Activated T-helper 1 cell treated with anti-CD3 and anti-CD28 coated beads, Interleukin-12 subunit alpha, Interleukin-12 subunit beta, Interleukin-2, Interleukin-4 antibody, amounts not matched to agents 30 ng/mL and 10 ng/mL and 1 ng/mL, durations not matched to agents 14 hours and 24 hours and 36 hours (primary cell): Measurements from ENCODE around the gene KCNT1. TPM values are rescaled to one million over a fixed set of nuclear protein-coding genes. Genes with fewer than 3 reads are reported as not detected.

Source experiments
- DNase-seq: peaks from one replicate; pipeline ENCODE4 v3.0.0; 2021; ENCODE audit warnings: low spot score
- H3K27ac Mint-ChIP-seq: one replicate; pipeline ENCODE4 v1.8.0; 2021; ENCODE audit warnings: mild to moderate bottlenecking, mixed read lengths
- H3K27me3 Mint-ChIP-seq: one replicate; pipeline ENCODE4 v1.8.0; 2022; ENCODE audit warnings: mild to moderate bottlenecking, moderate library complexity, mixed read lengths; ENCODE audit not compliant: insufficient read depth
- H3K36me3 Mint-ChIP-seq: one replicate; pipeline ENCODE4 v1.8.0; 2021; ENCODE audit warnings: low read depth, mixed read lengths
- H3K4me1 Mint-ChIP-seq: one replicate; pipeline ENCODE4 v1.8.0; 2021; ENCODE audit warnings: low read depth, mixed read lengths
- H3K4me3 Mint-ChIP-seq: one replicate; pipeline ENCODE4 v1.8.0; 2021; ENCODE audit warnings: mild to moderate bottlenecking, moderate library complexity, mixed read lengths
- H3K9me3 Mint-ChIP-seq: one replicate; pipeline ENCODE4 v1.8.0; 2021; ENCODE audit warnings: mixed read lengths
- intact Hi-C: fragments of 100-400 bp; cut with micrococcal nuclease; formaldehyde crosslinking; loops from one replicate; pipeline ENCODE4 v1.15.1; 2024
- total RNA-seq: library from RNA; stranded (reverse); gene quantifications from 2 replicates; pipeline ENCODE4 v1.2.3, GENCODE V29; 2022

Gene KCNT1
- total RNA-seq, 1 donor from 2014 or later: not detected

DNA sequence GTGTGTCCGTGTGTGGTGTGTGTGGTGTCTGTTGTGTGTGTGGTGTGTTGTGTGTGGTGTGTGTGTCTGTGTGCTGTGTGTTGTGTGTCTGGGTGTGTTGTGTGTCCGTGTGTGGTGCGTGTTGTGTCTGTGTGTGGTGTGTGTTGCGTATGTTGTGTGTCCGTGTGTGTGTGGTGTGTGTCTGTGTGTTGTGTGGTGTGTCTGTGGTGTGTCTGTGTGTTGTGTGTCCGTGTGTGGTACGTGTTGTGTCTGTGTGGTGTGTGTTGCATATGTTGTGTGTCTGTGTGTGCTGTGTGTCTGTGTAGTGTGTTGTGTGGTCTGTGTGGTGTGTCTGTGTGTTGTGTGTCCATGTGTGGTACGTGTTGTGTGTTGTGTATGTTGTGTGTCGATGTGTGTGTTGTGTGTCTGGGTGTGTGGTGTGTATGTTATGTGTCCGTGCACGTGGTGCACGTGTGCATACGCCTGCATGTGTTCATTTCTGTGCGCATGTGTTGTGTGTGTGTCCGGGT lies 72.3 kb downstream of the KCNT1 start:
- Mint-ChIP-seq H3K9me3 (no peaks in the 10 kb centered on the region), H3K4me1 (no peaks in the 10 kb centered on the region), H3K4me3 (no peak overlapping the region), H3K27ac (no peak overlapping the region), H3K27me3 (no peaks in the 10 kb centered on the region), H3K36me3 (no peaks in the 10 kb centered on the region)
- intact Hi-C loops: no loop called here
- DNase-seq: no peak

DNA sequence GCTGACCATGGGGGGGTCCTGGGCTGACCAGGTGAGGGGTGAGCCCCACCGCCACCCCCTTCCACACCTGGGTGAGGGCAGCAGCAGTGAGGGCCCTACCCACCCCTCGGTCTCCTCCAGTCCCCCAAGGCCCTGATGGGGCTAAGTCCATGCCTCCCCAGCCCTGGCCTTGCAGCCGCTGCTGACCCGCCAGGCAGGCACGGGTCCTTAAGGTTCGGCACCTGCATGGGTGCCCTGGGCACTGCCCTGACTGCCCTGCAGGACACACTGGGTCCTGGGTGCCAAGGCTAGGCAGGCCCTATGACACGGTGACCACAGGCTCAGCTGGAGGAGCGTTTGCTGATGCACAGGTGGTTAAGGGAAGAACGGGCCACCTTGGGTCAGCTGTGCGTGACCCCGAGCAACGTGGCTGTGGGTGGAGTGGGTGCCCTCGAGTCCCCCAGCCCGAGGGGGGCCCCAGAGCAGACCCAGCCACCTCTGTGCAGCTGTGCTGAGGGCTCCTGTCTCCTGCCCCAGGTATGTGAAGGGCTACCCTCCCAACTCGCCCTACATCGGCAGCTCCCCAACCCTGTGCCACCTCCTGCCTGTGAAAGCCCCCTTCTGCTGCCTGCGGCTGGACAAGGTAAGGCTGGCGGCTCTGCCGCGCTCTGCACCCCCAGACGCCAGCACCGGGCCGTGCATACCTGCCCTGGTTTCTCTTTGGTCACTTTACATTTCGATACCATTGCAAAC lies 73.0 kb downstream of the KCNT1 start:
- no peak for DNase-seq
- Mint-ChIP-seq H3K27ac (no peak overlapping the region), H3K27me3 (no peaks in the 10 kb centered on the region), H3K9me3 (no peaks in the 10 kb centered on the region), H3K4me1 (no peaks in the 10 kb centered on the region), H3K4me3 (no peak overlapping the region), H3K36me3 (no peaks in the 10 kb centered on the region)
- intact Hi-C loops: no loop called here

DNA sequence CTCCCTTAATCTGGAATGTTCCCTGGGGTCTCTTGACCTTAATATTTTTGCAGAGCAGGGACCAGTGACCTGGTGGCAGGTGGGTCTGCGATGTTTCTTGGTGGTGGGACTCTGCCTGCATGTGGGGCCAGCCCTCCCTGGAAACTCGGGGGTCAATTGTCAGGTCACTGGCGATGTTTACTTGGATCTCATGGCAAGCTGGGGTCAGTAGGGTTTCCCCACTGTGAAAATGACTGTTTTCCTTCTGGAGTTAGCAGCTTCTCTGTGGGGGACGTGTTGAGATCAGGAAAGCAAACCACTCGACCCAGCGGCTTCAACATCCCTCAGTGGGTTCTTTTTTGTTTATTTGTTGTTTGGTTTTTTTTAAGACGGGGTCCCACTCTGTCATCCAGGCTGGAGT lies 73.9 kb downstream of the KCNT1 start:
- no peaks in the 10 kb centered on the region for H3K27me3 Mint-ChIP-seq
- no peak overlapping the region for H3K27ac Mint-ChIP-seq
- no peak for DNase-seq
- intact Hi-C loops: no loop called here
- H3K36me3 Mint-ChIP-seq: no peaks in the 10 kb centered on the region
- H3K9me3 Mint-ChIP-seq: no peaks in the 10 kb centered on the region
- no peak overlapping the region for H3K4me3 Mint-ChIP-seq
- H3K4me1 Mint-ChIP-seq: no peaks in the 10 kb centered on the region

DNA sequence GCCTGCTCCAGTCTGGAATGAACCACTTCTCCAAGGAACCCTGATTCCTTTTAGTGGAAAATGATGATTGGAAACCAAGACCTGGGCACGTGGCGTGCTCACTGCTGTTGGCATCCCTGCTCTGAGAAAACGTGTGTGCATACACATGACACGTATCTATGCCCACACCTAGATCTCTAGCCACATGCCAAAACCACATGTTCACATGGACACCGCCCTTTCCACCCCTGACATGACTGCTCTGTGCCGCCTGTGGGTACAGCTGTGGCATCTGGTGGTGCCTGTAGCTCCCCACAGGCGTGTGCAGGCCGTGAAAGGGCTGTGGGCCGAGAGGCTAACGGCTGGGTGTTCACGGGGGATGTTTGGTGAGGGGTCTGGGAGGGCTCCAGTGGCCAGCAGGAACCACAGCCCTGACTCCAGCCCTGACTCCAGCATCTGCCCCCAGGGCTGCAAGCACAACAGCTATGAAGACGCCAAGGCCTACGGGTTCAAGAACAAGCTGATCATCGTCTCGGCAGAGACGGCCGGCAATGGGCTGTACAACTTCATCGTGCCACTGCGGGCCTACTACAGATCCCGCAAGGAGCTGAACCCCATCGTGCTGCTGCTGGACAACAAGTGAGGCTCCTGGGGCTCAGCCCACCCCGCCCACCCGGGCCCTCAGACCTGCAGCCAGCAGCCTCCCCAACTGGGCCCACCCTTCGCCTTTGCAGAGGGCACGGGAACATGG lies 75.1 kb downstream of the KCNT1 start:
- intact Hi-C loops: no loop called here
- no peaks in the 10 kb centered on the region for H3K4me1 Mint-ChIP-seq
- no peaks in the 10 kb centered on the region for H3K9me3 Mint-ChIP-seq
- H3K27me3 Mint-ChIP-seq: no peaks in the 10 kb centered on the region
- no peak for DNase-seq
- no peaks in the 10 kb centered on the region for H3K36me3 Mint-ChIP-seq
- H3K4me3 Mint-ChIP-seq: no peak overlapping the region
- no peak overlapping the region for H3K27ac Mint-ChIP-seq

DNA sequence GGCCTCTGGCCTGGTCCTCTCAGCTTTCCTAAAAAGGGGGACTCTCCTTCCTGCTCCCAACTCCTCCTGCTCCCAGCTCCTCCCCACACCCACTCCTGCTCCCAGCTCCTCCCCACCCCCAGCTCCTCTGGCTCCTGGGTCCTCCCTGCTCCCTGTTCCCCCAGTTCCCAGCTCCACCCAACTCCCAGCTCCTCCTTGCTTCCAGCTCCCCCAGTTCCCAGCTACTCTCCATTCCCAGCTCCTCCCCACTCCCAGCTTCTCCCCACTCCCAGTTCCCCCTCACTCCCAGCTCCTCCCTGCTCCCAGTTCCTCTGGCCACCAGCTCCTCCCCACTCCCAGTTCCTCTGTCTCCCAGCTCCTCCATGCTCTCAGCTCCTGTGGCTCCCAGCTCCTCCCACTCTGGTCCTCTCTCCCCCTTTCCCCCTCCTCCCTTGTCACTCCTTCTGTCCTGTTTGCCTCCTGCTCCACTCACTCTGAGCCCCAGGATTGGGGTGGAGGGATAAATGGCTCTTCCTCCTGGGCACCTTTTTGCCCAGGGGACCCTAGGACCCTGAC lies 75.7 kb downstream of the KCNT1 start:
- no peak overlapping the region for H3K27ac Mint-ChIP-seq
- intact Hi-C loops: no loop called here
- no peaks in the 10 kb centered on the region for H3K36me3 Mint-ChIP-seq
- H3K9me3 Mint-ChIP-seq: no peaks in the 10 kb centered on the region
- H3K27me3 Mint-ChIP-seq: no peaks in the 10 kb centered on the region
- DNase-seq: no peak
- H3K4me1 Mint-ChIP-seq: no peaks in the 10 kb centered on the region
- no peak overlapping the region for H3K4me3 Mint-ChIP-seq

DNA sequence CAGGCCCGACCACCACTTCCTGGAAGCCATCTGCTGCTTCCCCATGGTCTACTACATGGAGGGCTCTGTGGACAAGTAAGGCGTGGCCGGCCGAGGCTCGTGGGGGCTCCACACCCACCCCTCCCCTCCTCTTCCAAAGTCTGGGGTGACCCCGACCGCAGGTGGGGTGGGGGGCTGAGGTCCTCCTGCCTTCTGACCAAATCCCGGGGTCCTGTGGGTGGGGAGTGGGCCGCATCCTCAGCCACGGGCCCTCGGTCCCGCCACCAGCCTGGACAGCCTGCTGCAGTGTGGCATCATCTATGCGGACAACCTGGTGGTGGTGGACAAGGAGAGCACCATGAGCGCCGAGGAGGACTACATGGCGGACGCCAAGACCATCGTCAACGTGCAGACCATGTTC lies 76.4 kb downstream of the KCNT1 start:
- no peak for DNase-seq
- Mint-ChIP-seq H3K27ac (no peak overlapping the region), H3K4me1 (no peaks in the 10 kb centered on the region), H3K27me3 (no peaks in the 10 kb centered on the region), H3K36me3 (no peaks in the 10 kb centered on the region), H3K9me3 (no peaks in the 10 kb centered on the region), H3K4me3 (no peak overlapping the region)
- intact Hi-C loops: no loop called here

DNA sequence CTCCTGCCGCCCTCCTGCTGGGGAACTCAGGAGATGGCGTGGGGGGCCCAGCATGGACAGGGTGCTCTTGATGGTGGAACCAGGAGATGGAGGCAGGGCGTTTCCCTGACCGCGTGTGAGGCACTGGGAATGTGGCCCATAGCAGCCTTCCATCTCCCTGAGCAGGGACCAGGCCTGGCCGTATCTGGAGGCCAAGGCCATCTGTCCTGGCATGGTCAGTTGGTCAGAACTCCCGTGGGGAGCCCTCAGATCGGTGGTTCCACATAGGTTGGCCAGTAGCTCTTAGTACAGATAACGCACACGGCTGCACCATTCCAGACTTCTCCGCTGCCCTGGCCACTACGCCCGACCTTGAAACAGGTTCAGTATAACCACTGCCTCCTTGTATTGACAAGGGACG lies 77.6 kb downstream of the KCNT1 start:
- intact Hi-C loops: no loop called here
- DNase-seq: no peak
- Mint-ChIP-seq H3K9me3 (no peaks in the 10 kb centered on the region), H3K36me3 (no peaks in the 10 kb centered on the region), H3K27me3 (no peaks in the 10 kb centered on the region), H3K27ac (no peak overlapping the region), H3K4me1 (no peaks in the 10 kb centered on the region), H3K4me3 (no peak overlapping the region)

DNA sequence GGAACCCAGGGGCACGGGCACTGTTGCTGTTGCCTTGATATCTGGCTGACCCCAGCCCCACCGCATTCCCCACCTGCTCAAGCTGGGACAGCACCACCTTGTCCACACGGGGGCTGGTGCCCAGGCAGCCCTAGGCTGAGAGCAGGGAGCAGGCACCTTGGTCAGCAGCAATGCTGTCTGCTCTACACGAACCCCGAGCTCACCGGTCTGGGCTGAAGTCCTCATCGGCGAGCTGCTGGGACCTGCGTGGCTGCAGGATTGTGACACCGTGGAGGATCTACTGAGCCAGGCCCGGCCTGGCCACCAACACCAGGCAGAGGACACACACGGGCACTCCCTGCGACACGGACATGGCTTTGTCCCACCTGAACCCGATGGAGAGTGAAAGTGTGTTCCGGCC lies 78.1 kb downstream of the KCNT1 start:
- Mint-ChIP-seq H3K9me3 (no peaks in the 10 kb centered on the region), H3K4me3 (no peak overlapping the region), H3K36me3 (no peaks in the 10 kb centered on the region), H3K27me3 (no peaks in the 10 kb centered on the region), H3K27ac (no peak overlapping the region), H3K4me1 (no peaks in the 10 kb centered on the region)
- intact Hi-C loops: no loop called here
- DNase-seq: no peak

DNA sequence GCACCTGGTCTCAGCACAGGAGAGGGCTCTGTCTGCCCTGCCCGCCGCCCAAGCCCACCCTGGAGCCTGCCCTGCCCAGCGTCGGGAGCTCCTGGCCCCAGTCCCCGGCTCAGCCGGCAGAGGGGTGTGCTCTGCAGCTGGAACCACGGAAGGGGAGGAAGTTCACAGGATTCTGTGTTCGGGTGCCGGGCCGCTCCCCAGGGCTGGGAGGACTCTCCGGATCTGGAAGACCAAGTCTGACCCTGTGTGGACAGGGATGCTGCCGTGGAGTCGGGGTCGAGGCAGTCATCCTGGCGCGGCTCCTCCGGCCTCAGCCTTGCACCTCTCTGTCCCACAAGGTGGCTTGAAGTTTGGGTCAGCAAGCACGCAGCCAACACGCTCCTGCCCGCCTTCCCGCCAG lies 78.6 kb downstream of the KCNT1 start:
- H3K36me3 Mint-ChIP-seq: no peaks in the 10 kb centered on the region
- no peak overlapping the region for H3K27ac Mint-ChIP-seq
- no peak overlapping the region for H3K4me3 Mint-ChIP-seq
- no peak for DNase-seq
- intact Hi-C loops: no loop called here
- H3K27me3 Mint-ChIP-seq: no peaks in the 10 kb centered on the region
- H3K4me1 Mint-ChIP-seq: no peaks in the 10 kb centered on the region
- no peaks in the 10 kb centered on the region for H3K9me3 Mint-ChIP-seq

DNA sequence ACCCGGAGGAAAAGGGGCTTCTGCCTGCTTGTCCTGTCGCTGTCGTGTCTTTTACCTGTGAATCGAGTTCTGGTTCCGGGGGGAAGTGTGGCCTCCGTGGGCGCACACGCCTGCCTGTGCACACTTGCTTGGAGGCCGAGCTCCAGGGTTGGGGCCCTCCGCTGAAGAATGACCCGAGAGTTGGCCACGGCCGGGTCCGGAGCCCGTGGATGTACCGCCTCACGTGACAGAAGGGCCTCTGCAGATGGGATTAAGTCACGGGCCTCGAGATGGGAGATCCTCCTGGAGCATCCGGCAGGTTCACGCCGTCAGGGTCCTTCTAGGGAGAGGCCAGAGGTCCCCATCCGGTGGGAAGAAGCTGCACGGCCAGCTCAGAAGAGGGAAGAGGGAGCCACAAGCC lies 81.0 kb downstream of the KCNT1 start:
- Mint-ChIP-seq H3K36me3 (no peaks in the 10 kb centered on the region), H3K27ac (no peak overlapping the region), H3K4me1 (no peaks in the 10 kb centered on the region), H3K4me3 (no peak overlapping the region), H3K9me3 (no peaks in the 10 kb centered on the region), H3K27me3 (no peaks in the 10 kb centered on the region)
- no peak for DNase-seq
- intact Hi-C loops: no loop called here

DNA sequence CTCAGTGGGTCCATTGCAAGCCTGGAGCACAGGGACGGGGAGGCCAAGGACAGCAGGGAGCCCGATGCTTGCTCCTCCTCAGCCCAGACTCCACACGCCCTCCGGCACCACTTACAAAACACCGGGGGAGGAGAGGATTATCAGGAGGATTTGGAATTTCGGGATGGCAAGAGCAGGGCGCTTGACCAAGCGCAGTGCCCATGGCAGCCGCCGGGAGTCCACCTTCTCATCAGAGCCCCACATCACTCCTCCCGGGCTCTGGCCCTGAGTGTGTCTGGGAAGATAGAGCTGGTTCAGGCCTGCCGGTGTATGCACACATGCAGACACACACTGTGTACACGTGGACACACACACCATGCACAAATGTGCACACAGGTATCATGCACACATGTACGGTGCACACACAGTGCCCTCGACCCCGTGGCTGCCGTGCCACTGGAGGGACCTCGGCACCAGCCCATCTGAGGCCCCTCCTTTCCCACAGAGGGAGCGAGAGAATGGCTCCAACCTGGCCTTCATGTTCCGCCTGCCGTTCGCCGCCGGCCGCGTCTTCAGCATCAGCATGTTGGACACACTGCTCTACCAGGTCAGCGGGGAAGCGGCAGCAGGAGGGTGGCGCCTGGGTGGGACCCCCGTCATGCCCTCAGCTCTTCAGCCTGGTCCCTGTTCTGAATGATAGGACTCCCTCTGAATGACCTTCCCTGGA lies 81.7 kb downstream of the KCNT1 start:
- DNase-seq: no peak
- intact Hi-C loops: no loop called here
- H3K36me3 Mint-ChIP-seq: no peaks in the 10 kb centered on the region
- no peaks in the 10 kb centered on the region for H3K9me3 Mint-ChIP-seq
- H3K4me1 Mint-ChIP-seq: no peaks in the 10 kb centered on the region
- no peaks in the 10 kb centered on the region for H3K27me3 Mint-ChIP-seq
- H3K4me3 Mint-ChIP-seq: no peak overlapping the region
- H3K27ac Mint-ChIP-seq: no peak overlapping the region

DNA sequence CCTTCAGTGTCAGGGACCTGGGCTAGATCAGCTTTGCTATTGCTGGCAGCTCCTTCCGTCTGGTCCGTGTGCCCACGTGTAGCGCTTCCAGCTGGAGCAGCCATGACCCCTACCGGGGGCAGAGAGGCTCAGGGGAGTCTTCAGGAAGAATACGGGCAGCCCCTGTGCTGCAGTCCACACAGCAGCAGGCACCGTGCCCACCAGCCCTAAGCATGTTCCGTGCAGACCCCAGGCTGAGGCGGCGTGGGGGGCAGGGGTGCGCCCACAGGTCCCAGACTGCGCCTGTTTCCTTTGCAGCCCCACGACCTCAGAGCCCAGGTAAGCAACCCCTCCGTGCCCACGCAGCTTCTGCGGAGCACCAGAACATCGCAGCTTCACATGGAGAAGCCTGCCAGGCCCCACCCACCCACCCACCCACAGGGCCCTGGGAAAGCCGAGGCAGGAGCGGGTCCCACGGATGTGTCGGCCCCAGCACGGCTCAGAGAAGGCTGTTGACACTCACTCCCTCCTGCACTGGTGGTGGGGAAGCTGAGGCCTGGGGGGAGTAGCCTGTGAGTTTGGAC lies 83.1 kb downstream of the KCNT1 start:
- no peak overlapping the region for H3K4me3 Mint-ChIP-seq
- no peak for DNase-seq
- H3K9me3 Mint-ChIP-seq: no peaks in the 10 kb centered on the region
- H3K36me3 Mint-ChIP-seq: no peaks in the 10 kb centered on the region
- H3K27ac Mint-ChIP-seq: no peak overlapping the region
- H3K27me3 Mint-ChIP-seq: no peaks in the 10 kb centered on the region
- intact Hi-C loops: no loop called here
- no peaks in the 10 kb centered on the region for H3K4me1 Mint-ChIP-seq
